GM18907 (cell line): ENCODE results near the gene KRTAP3-3.
"Not testable (repeated sequence)": the region's sequence is repeated elsewhere in the genome, so short reads cannot be mapped to it uniquely, and the experiment has no call there.

Experiments used
- ATAC-seq: cut with Tn5 transposase; IDR thresholded peaks from one replicate; pipeline ENCODE4 v1.9.1; 2021; ENCODE audit warnings: mild to moderate bottlenecking, moderate library complexity; ENCODE audit not compliant: unreplicated experiment

Gene KRTAP3-3

DNA sequence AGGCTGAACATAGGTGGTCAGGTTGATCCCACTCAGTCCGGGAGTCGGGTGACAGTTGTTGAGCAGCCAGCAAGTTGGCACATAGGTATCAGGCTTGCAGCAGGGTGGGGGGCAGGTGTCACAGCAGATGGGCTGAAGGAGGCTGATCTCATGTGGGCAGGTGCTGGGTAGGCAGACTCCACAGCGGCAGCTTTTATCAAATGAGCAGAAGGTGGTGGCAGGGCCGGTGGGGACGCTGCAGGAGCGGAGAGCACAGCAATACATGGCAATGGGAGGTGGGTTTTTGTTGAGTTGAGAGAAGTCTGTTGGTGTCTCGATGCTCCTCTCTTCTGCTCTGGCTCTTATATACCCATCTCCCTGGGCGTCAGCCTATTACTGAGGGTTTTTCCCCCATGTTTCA is 14.8 kb upstream of the KRTAP3-3 start, which contains the start of gene KRTAP3-1:
Gene KRTAP3-1 (minus strand): TSS at position 318 of the 400 bp plus-strand sequence. CDS start 54 bp downstream, at position 264.
- no peak for ATAC-seq

DNA sequence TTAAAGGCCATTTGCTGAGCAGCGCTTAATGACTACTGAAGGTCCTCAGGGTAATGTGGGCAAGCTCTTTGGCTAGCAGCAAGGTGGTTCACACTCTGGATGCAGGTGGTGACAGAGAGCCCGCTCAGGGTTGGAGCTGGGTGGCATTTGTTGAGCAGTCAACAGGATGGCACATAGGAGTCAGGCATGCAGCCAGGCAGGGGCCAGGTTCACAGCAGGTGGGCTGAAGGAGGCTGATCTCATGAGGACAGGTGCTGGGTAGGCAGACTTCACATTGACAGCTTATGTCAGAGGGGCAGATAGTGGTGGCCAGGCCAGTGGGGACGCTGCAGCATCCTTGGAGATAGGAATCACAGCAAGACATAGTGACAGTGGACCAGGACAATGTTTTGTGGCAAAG is 10.4 kb upstream of the KRTAP3-3 start:
- ATAC-seq, result no peak

- ATAC-seq, result no peak
These were observed 10.0 kb upstream of the KRTAP3-3 start for GRCh38 chr17:41003926-41004325.

DNA sequence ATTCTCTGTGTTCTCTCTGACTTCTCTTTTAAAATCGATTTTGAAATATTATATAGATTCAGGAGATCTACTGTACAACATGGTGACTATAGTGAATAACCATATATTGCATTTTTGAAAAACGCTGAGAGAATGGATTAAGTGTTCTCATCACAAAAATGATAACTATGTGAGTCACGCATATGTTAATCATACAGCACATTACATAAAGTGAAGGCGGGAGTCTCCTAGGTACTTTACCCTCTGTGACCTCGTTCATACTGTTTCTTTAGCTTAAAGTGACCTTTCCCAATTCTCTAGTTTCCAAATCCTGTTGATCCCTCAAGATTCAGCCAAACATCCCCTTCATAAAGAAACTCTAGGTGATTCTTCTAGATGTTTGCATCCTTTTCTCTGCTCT is 8.8 kb upstream of the KRTAP3-3 start:
- no peak for ATAC-seq

DNA sequence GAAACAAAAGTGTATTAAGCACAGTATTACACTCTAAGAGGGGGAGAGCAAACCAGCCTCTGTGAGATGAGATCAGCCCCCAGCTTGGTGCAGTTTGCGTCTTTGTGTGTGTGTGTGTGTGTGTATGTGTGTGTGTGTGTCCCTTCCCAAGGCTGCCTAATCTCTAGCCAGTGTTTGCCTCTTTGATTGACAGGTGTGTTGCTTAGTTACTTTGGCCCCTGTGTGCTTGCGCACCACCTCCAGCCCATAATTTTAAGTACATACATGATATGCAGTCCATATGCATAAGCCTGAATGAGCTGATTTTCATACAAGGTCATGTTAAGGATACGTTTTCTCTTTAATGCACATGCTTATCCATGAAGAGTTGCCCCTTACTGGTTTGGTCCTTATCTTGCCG is 7.8 kb upstream of the KRTAP3-3 start:
- no peak for ATAC-seq

GRCh38 chr17:40999563-40999962 is 5.6 kb upstream of the KRTAP3-3 start, which contains the start of gene KRTAP3-2:
Gene KRTAP3-2 (minus strand): TSS chr17:40999906. CDS start chr17:40999853, 53 bp downstream.
- ATAC-seq, result not testable (repeated sequence)

DNA sequence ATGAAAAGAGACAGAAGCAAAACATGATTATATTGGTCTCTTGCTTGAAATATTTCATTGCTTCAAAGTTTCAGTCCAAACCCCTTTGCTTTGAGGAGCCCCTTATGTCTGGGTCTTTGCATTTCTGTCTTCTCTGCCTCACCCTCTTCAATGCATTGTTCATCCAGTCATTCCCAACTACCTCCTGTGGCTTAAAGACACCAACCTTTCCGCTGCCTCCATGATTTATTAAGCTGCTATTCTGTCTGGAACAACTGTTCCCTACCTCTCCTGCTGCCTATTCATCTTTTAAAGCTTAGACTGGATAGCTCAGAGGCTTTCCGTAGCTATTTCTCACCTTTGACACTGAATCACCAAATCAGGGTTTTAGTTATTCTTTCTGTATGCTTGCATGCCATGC is 3.4 kb upstream of the KRTAP3-3 start:
- ATAC-seq, result no peak

DNA sequence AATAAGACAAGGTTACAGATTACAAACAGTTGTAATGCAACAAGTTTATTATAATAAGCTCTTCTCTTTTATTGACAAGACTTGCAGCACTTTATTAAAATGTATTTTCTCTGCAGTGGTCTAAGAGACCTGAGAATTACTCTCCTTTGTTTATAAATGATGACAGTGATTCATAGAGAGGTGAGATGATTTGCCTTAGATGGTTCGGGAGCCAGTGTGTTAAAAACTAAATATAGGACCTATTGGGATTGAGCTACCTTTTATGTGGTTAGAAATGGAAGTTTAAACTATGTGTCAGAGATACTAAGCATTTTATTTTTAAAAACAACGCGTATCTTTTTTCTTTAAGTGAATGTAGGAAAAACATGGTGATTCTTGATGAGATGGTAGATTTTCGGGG is 2.9 kb upstream of the KRTAP3-3 start:
- ATAC-seq, result no peak

GRCh38 chr17:40995116-40995515 is 1.2 kb upstream of the KRTAP3-3 start:
- no peak for ATAC-seq

DNA sequence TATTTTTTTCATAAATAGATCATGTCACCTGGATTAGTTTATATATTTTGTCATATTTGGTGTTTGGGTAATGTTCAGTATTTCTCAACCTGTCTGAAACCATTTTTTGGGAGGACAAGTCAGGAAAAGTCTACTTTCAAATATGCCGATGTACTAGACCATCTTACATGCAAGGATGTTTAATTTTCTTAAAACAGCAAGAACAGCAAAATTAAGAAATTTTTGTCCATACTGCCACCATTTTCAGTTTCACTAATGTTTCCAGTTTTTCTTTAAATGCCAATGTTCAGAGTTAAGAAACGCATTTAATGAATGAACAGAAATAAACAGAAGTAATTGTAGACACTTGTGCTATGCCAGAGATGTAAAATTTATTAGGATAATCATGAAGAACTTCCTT is 880 bp downstream of the KRTAP3-3 start:
- ATAC-seq, result no peak

GRCh38 chr17:40992666-40993065 is 1.3 kb downstream of the KRTAP3-3 start:
- no peak for ATAC-seq

- ATAC-seq, result no peak
These were observed 7.0 kb downstream of the KRTAP3-3 start for GRCh38 chr17:40986920-40987319.

DNA sequence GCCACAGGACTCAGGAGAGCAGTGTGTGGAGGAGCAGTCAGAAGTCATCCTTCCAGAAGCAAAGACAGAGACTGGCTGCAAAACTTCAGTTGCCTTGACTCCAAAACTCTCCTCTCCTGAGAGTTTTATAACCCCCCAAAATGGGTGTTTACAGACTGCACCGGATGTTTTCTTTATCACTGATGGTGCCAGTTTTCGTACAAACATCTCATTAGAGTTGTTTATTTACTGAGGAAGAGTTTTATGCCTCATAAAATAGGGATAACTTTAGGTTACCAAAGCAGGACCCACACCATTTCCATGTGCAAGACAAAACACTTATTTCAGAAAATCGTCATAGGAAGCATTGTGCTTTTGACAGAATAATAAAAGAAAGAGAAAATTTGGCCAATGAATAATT is 9.7 kb downstream of the KRTAP3-3 start, which contains the start of gene KRT40:
Gene KRT40 (minus strand): TSS at position 101 of the 400 bp plus-strand sequence. CDS start 53 bp downstream, at position 48.
- ATAC-seq, result no peak

GRCh38 chr17:40981115-40981514 is 12.8 kb downstream of the KRTAP3-3 start:
- no peak for ATAC-seq

DNA sequence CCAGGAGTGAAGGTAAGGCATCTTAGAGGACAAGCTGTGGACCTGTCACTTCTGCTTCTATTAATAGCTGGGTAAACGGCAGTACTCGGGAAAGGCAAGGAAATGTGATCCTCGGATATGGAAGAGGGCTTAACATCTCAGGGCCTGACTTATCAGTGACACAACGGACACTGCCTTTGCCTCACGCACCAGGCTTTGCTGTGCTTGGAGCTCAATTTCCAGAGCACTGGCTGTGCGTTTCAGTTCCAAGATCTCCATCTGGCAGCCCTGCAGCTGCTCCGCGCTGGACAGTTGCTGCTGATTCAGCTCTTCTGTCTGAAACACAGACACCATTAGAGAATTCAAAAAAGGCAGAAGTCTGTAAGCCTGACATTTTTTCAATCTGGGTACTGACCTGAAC is 13.4 kb downstream of the KRTAP3-3 start:
- no peak for ATAC-seq

DNA sequence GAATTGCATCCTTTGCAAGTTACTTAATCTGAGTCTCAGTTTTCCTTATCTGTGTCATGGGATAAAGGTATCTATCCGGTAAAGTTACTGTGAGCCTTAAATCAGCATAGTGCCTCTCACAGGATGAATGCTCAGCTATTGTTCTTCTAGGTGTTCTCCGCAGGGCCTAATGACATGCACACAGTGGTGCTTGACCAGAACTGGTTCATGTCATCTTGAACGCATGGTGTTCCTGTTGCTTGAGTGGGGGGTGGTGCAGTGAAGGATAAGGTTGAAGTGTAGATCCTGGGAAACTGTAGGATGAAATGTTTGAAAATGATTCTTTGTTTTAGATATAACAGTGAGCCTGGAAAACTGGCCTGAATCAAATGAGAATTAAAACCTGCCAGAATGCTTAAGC is 13.8 kb downstream of the KRTAP3-3 start:
- no peak for ATAC-seq

- no peak for ATAC-seq
These were observed 15.3 kb downstream of the KRTAP3-3 start for GRCh38 chr17:40978575-40979151.

DNA sequence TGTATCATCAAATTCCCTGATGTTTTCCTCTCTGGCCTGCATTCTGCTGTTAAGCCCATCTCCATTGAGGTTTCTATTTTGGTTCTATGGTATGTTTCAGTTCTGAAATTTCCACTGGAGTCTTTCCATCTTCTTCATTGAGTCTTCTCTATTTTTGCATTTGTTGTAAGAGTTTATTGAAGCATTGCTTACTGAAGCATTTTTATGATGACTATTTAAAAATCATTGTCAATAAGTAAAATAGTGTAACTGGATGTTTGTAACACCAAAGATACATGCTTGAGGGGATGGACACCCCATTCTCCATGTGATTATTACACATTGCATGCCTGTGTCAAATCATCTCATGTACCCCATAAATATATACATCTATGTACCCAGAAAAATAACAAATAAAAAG is 18.4 kb downstream of the KRTAP3-3 start:
- ATAC-seq, result no peak

DNA sequence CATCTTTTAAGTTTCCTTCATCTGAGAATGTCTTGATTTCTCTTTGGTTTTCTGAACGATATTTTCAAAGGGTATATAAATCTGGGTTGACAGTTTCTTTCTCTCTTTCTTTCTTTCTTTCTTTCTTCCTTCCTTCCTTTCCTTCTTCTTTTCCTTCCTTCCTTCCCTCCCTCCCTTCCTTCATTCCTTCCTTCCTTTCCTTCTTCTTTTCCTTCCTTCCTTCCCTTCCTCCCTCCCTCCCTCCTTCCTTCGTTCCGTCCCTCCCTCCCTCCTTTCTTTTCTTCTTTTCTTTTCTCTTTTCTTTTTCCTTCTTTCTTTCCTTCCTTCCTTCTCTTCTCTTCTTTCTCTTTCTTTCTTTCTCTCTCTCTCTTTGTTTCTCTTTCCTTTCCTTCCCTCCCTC is 19.6 kb downstream of the KRTAP3-3 start:
- ATAC-seq, result no peak

GRCh38 chr17:40967582-40967981 is 26.4 kb downstream of the KRTAP3-3 start:
- ATAC-seq, result no peak

DNA sequence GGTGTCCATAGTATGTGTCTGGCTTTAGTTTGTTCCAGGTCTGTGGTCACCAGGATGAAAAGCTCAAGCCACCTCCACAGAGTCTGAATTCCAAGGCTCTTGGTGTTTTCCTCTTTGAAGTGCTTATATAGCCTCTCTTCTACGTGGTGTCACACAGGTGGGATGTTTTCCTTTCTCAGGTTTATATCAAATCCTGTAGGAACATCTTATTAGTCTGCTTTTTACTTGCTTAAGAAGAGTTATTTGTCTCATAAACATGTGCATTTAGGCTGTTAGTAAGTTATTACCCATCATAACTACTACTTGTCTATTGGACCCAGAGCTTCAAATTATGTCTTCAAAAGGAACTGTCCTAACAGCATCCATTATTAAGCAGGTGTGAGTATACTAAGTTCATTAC is 27.1 kb downstream of the KRTAP3-3 start, which contains the start of gene KRT39:
Gene KRT39 (minus strand): TSS at position 101 of the 400 bp plus-strand sequence. CDS start 92 bp downstream, at position 9.
- no peak for ATAC-seq

DNA sequence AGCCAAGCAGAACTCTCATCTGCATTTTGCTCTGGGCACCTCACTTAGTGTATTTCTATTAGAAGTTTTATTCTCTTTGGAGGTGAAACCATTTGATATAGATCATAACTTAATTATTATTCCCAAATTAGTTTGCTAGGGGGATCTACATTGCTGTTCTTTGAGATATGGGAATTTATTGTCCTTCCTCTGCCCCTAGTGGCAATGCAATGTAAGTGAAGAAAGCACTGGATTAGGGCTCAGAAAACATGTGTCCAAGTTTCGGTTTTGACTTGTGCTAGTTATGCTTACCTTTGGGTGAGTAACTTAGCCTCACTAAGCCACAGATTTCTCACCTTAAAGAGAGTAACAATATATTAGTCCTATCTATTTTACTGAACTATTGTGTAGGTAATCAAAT is 30.1 kb downstream of the KRTAP3-3 start:
- ATAC-seq, result no peak

DNA sequence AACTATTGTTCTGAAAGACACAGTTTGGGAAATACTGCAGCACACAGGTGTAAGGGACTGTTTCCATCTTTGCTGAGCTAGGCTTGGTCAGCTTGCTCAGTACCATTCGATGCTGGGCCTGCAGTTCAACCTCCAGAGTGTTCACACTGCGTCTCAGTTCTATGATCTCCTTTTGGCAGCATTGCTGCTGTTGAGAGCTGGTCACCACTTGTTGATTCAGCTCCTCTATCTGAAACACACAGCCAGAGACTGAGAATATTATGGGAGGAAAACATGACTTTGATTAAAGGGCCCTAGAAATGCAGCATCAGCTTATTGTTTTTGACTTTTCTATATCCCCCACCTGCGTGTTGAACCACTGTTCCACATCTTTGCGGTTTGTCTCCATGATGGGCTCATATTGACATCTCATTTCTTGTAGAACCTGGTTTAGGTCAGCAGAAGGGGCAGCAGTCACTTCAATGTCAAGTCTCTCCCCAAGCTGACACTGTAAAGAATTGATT is 31.9 kb downstream of the KRTAP3-3 start:
- ATAC-seq, result no peak
